ENCODE data around the gene SLC22A2. TPM values are rescaled to one million over a fixed set of nuclear protein-coding genes. Genes with fewer than 3 reads are reported as not detected.

SLC22A2 gene
- total and polyA plus RNA-seq, 2 donors (not counting 3 experiments of a cell fraction or from before 2014, with no cell fraction given): not detected

GRCh38 chr6:160270347-160270746, 11.7 kb upstream of the SLC22A2 start:
- H3K9me1 ChIP-seq (replicated peaks; ENCODE audit: control insufficient read depth, extremely low read depth, insufficient read depth, low read length): no peaks in the 10 kb centered on the region
- ChIA-PET CTCF (no interaction called here), POLR2A (no interaction called here)
- intact Hi-C loops (cut with micrococcal nuclease): no loop called here
- BruUV-seq (replicated peaks): no TSS peak
- peaks cover 7% of the 10 kb centered on the region for H3K9me3 ChIP-seq (replicated peaks; ENCODE audit: control insufficient read depth, insufficient read depth, low read length)
- no peak overlapping the region for H3K27ac ChIP-seq (ENCODE audit: insufficient read depth, low read depth, low read length)
- TF ChIP-seq POLR2A (IDR thresholded peaks at IDR 0.05; ENCODE audit: low read depth, low read length): no peak
- no peak for TF ChIP-seq MAX (IDR thresholded peaks at IDR 0.05; ENCODE audit: insufficient read depth, insufficient read length)
- no peak for TF ChIP-seq MYC (IDR thresholded peaks at IDR 0.05; ENCODE audit: low read depth, low read length)
- no peak for TF ChIP-seq POLR2AphosphoS5 (IDR thresholded peaks at IDR 0.05; ENCODE audit: insufficient read depth, low read depth, low read length)
- no peak for TF ChIP-seq JUN (IDR thresholded peaks at IDR 0.05; ENCODE audit: borderline replicate concordance, insufficient read depth, insufficient read length, low read depth)
- no peak for TF ChIP-seq FOS (IDR thresholded peaks at IDR 0.05; ENCODE audit: borderline replicate concordance, insufficient read depth, low read length)
- no peak for TF ChIP-seq GATA2 (IDR thresholded peaks at IDR 0.05; ENCODE audit: insufficient read depth, insufficient read length, low read depth, low read length)
- no peak for TF ChIP-seq CTCF (IDR thresholded peaks at IDR 0.05; ENCODE audit: extremely low read depth in 1 of 2, insufficient read depth in 1 of 2, low read depth in 1 of 2, low read length in 2 of 2)
- no peak for TF ChIP-seq EZH2 (IDR thresholded peaks at IDR 0.05; ENCODE audit: borderline replicate concordance, low read depth, low read length, severe bottlenecking)
- no peaks in the 10 kb centered on the region for H3K36me3 ChIP-seq (ENCODE audit: control insufficient read depth in 2 of 2, extremely low read depth in 1 of 2, insufficient read depth in 2 of 2, low read length in 2 of 2)
- H3K4me3 ChIP-seq (replicated peaks in 1 of 3; ENCODE audit: insufficient read depth in 1 of 3, low read depth in 1 of 3, low read length in 3 of 3): no peak overlapping the region
- H3K27me3 ChIP-seq (ENCODE audit: control insufficient read depth in 2 of 2, insufficient read depth in 2 of 2, low read length in 2 of 2): no peaks in the 10 kb centered on the region
- DNase-seq (ENCODE audit: low read depth, low spot score) (no peak), FAIRE-seq (no peak)
- no peak overlapping the region for H2AFZ ChIP-seq (ENCODE audit: low read depth, low read length)
- no peaks in the 10 kb centered on the region for H3K79me2 ChIP-seq (ENCODE audit: control insufficient read depth, insufficient read depth, low read length)
- no peaks in the 10 kb centered on the region for H3K4me1 ChIP-seq (ENCODE audit: control insufficient read depth, extremely low read depth, insufficient read depth, low read length)
- H4K20me1 ChIP-seq (replicated peaks; ENCODE audit: control insufficient read depth, extremely low read depth, insufficient read depth, low read length): no peaks in the 10 kb centered on the region
- H3K9ac ChIP-seq (replicated peaks; ENCODE audit: extremely low read depth, insufficient read depth, low read length): no peak overlapping the region
- dilution Hi-C loops (cut with MboI; ENCODE audit: extremely low pct_ligation_motif_present, low sequenced_read_pairs): no loop called here
- H3K4me2 ChIP-seq (ENCODE audit: insufficient read depth, low read length): no peak overlapping the region

Data from endothelial cell of umbilical vein (primary cell).